ENCODE data around the gene CHP1.
"Not testable (repeated sequence)": the region's sequence is repeated elsewhere in the genome, so short reads cannot be mapped to it uniquely, and the experiment has no call there.

The CHP1 gene

GRCh38 chr15:41230650-41231421 is at the start of gene CHP1, which contains the start of gene EXD1:
Gene CHP1 (plus strand): TSS chr15:41231268. CDS start chr15:41231383, 115 bp downstream.
Gene EXD1 (minus strand): TSS chr15:41230757. CDS start chr15:41226575, 4,182 bp downstream.
- peak; percentile 99 for DNase-seq

- DNase-seq: no peak
Observed at GRCh38 chr15:41182266-41182665, 48.8 kb upstream of the CHP1 start.

- DNase-seq: no peak
Observed at GRCh38 chr15:41183581-41183980, 47.5 kb upstream of the CHP1 start.

- DNase-seq: no peak
Observed at GRCh38 chr15:41194444-41194843, 36.6 kb upstream of the CHP1 start.

GRCh38 chr15:41199470-41199869 is 31.6 kb upstream of the CHP1 start:
- DNase-seq: no peak

GRCh38 chr15:41203395-41203794 is 27.7 kb upstream of the CHP1 start:
- DNase-seq: no peak

- DNase-seq: no peak
Observed at GRCh38 chr15:41205315-41205714, 25.8 kb upstream of the CHP1 start.

- DNase-seq: no peak
Observed at GRCh38 chr15:41207687-41208448, 23.2 kb upstream of the CHP1 start.

GRCh38 chr15:41215708-41216107 is 15.4 kb upstream of the CHP1 start:
- DNase-seq: peak; percentile 66

GRCh38 chr15:41218851-41219250 is 12.2 kb upstream of the CHP1 start:
- DNase-seq: no peak

- DNase-seq: no peak
Observed at GRCh38 chr15:41219381-41219780, 11.7 kb upstream of the CHP1 start.

GRCh38 chr15:41230345-41230649 is 771 bp upstream of the CHP1 start:
- DNase-seq: no peak

- no peak for DNase-seq
Observed at GRCh38 chr15:41231422-41232226, 556 bp downstream of the CHP1 start.

GRCh38 chr15:41233367-41233771 is 2.3 kb downstream of the CHP1 start:
- peak; percentile 47 for DNase-seq

GRCh38 chr15:41235228-41235627 is 4.2 kb downstream of the CHP1 start:
- DNase-seq: not testable (repeated sequence)

- no peak for DNase-seq
Observed at GRCh38 chr15:41235929-41236328, 4.9 kb downstream of the CHP1 start.

GRCh38 chr15:41238100-41238499 is 7.0 kb downstream of the CHP1 start:
- no peak for DNase-seq

- DNase-seq: peak; percentile 88
Observed at GRCh38 chr15:41241221-41241964, 10.3 kb downstream of the CHP1 start.

- DNase-seq: not testable (repeated sequence)
Observed at GRCh38 chr15:41250745-41251144, 19.7 kb downstream of the CHP1 start.

- no peak for DNase-seq
Observed at GRCh38 chr15:41251411-41251810, 20.3 kb downstream of the CHP1 start.

GRCh38 chr15:41254560-41254959 is 23.5 kb downstream of the CHP1 start:
- DNase-seq: peak; percentile 22

- DNase-seq: no peak
Observed at GRCh38 chr15:41256103-41256502, 25.0 kb downstream of the CHP1 start.

- no peak for DNase-seq
Observed at GRCh38 chr15:41256577-41257038, 25.5 kb downstream of the CHP1 start.
